Activated CD8-positive, alpha-beta memory T cell treated with anti-CD3 and anti-CD28 coated beads, Interleukin-2, amount 50 U/mL, for 4 hours (primary cell): Measurements from ENCODE around the gene CXCR5.

ENCODE experiments used
- DNase-seq: peaks from one replicate; pipeline ENCODE4 v3.0.0-alpha.2; 2020

The CXCR5 gene

DNA sequence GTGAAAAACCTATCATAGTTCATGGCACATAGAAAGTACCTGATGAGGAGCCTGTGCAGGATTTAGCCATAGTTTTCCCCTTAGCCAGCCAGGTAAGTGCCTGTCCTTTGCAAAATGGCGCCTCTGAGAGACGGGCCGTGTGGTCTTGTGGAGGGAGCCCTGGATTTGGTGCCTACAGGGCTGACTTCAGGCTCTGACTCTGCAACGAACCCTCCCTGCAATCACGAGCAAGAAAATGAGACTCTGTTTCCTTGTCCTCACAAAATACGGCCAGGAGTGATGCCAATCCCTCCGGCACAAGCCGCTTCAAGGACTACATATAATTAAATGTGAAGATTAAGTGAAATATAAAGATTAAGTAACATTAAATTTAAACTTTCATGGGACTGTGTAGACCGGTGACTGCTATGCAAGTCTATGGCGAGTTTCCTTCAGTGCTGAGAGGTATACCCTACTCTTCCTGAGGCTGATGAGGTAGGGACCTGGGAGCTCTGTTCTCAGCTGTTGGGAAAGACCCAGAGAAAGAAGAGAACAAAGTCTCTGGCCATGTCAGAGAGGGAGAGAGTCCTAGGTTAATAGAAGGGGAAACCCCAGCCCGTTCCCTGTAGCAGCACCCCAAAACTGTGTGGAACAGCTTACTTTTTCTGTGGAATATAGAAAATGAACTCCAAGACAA is 6.1 kb upstream of the CXCR5 start:
- DNase-seq: no peak

GRCh38 chr11:118878163-118878563 is 5.5 kb upstream of the CXCR5 start:
- DNase-seq: no peak

DNA sequence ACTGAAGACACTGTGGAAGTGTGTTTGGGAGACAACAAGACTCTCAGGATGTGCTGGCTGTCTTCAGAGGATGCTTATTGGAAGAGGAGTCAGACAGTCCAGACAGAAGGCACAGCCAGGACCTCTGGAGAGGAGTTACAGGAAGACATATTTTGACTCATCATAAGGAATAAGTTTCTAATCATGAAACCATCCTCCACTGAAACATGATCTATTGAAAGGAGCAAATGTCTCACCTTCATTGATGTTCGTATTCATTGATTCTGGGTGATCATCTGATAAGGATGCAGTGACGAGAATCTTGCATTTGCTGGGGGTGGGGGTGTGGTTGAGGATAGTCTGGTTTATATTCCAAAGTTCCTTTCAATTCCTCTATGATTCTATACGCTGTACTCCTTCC is 2.5 kb upstream of the CXCR5 start:
- DNase-seq: no peak

- no peak for DNase-seq
Observed at GRCh38 chr11:118882491-118882890, 1.2 kb upstream of the CXCR5 start.

- no peak for DNase-seq
Observed at GRCh38 chr11:118883004-118883367, 706 bp upstream of the CXCR5 start.

GRCh38 chr11:118884875-118885274 is 1.2 kb downstream of the CXCR5 start:
- DNase-seq: no peak

GRCh38 chr11:118885319-118885718 is 1.6 kb downstream of the CXCR5 start:
- DNase-seq: no peak

- no peak for DNase-seq
Observed at GRCh38 chr11:118885831-118886565, 2.3 kb downstream of the CXCR5 start.

DNA sequence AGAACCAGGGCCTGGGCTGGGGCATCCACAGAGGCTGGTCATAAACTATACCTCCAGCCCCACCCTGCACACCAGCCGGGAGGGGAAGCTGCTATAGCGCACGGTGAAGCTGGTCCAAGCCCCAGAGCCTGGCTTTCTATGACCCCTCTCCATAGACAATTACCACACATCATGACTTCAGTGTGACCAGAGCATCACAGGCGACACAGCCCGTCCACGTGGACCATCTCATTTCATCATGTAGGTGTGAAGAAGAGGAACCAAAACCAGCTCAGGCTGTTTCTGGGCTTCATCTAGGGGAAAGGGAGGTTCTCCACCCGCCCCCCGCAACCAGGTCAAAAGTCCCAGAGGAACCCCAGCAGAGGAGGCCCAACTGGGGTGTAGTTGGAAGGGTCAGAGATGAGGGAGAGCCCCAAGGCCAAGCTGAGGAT is 3.0 kb downstream of the CXCR5 start:
- no peak for DNase-seq

GRCh38 chr11:118887206-118887605 is 3.5 kb downstream of the CXCR5 start:
- no peak for DNase-seq

- DNase-seq: no peak
Observed at GRCh38 chr11:118888398-118888797, 4.7 kb downstream of the CXCR5 start.

DNA sequence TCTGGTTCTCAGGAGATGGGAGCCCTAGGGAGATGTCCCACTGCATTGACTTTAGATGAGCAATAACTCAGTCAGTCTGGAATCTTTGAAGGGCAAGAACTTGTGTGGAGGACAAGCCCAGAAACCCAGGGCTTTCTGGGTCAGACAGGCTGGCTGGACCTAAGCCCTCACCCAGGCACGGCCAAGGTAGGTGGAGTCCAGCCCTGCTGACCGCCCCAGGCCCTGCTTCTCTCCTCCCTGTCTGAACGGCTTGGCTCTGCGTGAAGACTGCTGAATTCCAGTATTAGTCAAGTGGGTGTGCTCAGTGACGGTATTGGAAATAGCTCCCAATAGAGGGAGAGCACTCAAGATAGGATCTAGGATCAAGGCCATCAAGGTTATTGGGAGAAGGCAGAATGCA is 6.1 kb downstream of the CXCR5 start:
- DNase-seq: no peak

- peak; percentile 42 for DNase-seq
Observed at GRCh38 chr11:118892514-118892913, 8.8 kb downstream of the CXCR5 start.

- no peak for DNase-seq
Observed at GRCh38 chr11:118892964-118893363, 9.3 kb downstream of the CXCR5 start.

DNA sequence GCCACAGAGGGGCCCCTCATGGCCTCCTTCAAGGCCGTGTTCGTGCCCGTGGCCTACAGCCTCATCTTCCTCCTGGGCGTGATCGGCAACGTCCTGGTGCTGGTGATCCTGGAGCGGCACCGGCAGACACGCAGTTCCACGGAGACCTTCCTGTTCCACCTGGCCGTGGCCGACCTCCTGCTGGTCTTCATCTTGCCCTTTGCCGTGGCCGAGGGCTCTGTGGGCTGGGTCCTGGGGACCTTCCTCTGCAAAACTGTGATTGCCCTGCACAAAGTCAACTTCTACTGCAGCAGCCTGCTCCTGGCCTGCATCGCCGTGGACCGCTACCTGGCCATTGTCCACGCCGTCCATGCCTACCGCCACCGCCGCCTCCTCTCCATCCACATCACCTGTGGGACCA is 10.0 kb downstream of the CXCR5 start:
- DNase-seq: no peak

DNA sequence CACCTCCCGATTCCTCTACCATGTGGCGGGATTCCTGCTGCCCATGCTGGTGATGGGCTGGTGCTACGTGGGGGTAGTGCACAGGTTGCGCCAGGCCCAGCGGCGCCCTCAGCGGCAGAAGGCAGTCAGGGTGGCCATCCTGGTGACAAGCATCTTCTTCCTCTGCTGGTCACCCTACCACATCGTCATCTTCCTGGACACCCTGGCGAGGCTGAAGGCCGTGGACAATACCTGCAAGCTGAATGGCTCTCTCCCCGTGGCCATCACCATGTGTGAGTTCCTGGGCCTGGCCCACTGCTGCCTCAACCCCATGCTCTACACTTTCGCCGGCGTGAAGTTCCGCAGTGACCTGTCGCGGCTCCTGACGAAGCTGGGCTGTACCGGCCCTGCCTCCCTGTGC is 10.5 kb downstream of the CXCR5 start:
- no peak for DNase-seq

- peak; percentile 71 for DNase-seq
Observed at GRCh38 chr11:118895093-118896039, 11.7 kb downstream of the CXCR5 start.

DNA sequence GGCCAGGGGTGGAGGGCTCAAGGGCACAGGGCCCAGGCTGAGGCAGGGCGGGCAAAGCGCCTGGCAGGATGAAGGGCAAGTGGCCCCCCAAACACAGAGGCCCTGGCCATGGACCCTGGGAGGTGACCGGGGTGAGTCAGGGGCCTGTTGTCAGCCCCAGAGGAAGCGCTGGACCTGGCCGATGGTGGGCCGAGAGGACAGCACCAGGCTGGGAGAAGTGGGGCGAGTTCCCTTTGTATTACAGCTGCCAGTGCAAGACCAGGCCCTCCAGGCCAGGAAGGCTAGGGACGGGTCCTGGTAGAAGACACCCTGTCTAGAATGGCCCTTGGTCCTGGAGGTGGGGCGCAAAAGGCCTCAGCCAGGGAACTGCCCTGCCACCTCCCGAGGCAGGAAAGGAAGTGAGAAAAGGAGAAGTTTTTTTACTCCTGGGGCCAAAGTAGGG is 12.8 kb downstream of the CXCR5 start:
- DNase-seq: no peak

DNA sequence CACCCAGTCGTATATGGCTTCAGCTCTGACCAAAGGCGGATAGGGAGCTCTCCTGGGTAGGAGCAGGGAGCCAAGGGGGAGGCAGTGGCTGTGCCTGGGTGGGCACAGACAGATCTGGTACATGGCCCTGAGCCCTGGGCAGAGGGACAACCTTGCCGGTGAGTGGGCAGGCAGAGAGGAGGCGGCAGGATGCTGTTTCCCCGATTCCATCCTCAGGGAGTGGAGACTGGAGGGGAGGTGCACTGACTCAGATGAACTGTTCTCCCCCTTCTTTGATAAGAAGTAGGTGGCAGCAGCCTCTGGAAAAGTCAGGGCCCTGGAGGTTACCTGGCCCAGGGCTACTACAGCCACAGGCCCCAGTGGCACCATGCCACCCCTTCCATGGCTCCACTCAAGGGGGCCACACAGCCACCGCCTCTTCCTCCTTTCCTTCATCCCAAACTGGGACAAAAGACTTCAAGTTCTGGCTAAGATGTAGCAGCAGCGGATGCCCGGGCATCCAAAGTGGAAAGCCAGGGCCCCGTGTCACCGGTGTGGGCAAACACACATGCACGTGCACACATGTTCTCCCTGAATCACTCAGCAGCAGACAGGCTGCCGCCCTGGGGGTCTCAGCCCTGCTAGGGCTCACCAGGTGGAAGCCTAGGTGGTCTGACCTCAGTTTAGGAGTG is 13.4 kb downstream of the CXCR5 start:
- no peak for DNase-seq

GRCh38 chr11:118897721-118898310 is 14.1 kb downstream of the CXCR5 start:
- DNase-seq: no peak

DNA sequence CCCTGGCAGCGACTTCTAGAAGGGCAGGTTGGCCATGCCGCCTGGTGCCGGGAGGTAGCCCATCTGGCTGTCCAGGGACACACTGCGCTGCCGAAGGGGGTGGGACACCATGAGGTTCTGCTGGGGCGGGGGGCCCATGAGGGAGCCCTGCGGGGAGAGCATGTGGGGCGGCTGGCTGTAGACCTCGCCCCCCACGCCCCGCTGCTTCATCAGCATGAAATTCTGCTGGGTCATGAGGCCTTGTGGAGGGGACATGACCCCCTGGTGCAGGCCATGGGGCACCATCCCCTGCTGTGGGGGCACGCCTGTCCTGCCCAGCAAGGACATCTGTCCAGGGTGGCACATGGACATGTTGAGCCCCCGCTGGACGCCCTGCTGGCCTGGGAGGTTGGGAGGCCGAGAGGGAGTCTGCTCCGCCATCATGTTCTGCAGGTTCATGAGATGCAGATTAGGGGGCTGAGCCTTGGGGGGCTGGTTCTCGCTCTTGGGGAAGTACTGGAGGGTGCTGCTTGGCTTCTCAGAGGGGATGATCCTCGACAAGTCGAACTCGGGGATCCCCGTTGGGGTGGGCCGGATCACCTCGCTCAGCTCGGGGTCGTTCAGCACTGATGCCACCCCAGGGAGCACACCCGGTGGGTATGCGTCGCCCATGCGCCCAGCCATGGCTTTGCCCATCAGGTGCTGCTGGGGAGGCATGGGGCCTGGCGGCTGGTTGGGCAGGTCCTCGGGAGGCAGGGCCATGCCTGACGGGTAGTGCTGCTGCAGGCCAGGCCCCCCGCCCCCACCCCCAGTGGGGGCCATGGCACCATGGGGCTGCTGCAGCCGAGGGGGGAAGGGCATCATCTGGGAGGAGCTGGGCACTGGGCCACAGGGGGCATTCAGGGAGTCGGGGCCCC is 15.0 kb downstream of the CXCR5 start:
- DNase-seq: no peak
